Vagina (tissue), 2 donors: ENCODE measurements around the gene IL6R.

ENCODE experiments used
- POLR2AphosphoS5 ChIP-seq, 2 donors: sonication (generic); formaldehyde crosslinking; IDR thresholded peaks; one replicate each; pipeline ENCODE4 v1.9.0; 2017; ENCODE audit warnings: antibody characterized with exemption in 2 of 2, mild to moderate bottlenecking in 2 of 2, low read depth in 1 of 2; ENCODE audit not compliant: insufficient read depth in 1 of 2
- TF ChIP-seq, protein P1 (sequence below), 3 experiments: fragments of 450-650 bp in 2 of 3; fragments of 200-600 bp in 1 of 3; sonication (generic) in 1 of 3; IDR thresholded peaks; one replicate each; pipeline ENCODE4 v1.5.1; 2017 to 2019; ENCODE audit warnings: antibody characterized with exemption in 3 of 3, mild to moderate bottlenecking in 2 of 3, moderate library complexity in 2 of 3

DNA sequence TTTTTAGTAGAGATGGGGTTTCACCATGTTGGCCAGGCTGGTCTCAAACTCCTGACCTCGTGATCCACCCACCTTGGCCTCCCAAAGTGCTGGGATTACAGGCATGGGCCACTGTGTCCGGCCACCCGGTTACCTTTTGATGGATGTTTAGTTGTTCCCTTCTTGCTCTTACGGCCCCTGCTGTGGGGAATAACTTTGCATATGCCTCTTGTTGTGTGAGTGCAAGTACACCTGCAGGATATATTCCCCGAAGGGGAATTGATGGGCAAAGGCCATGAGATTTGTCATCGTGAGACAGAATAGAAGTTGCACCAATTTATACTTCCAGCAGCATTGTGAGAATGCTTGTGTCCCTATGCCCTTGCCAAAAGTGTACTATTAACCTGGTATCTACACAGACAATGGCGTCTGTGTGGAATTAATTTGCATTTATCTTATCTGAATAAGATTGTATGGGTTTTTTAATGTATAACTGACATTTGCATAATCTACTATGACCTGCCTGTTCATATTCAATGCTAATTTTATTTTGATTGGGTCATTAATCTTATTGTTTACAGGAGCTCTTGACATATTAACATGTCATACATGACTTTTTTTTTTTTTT lies 8.1 kb downstream of the IL6R start:
- TF ChIP-seq, protein P1, sequence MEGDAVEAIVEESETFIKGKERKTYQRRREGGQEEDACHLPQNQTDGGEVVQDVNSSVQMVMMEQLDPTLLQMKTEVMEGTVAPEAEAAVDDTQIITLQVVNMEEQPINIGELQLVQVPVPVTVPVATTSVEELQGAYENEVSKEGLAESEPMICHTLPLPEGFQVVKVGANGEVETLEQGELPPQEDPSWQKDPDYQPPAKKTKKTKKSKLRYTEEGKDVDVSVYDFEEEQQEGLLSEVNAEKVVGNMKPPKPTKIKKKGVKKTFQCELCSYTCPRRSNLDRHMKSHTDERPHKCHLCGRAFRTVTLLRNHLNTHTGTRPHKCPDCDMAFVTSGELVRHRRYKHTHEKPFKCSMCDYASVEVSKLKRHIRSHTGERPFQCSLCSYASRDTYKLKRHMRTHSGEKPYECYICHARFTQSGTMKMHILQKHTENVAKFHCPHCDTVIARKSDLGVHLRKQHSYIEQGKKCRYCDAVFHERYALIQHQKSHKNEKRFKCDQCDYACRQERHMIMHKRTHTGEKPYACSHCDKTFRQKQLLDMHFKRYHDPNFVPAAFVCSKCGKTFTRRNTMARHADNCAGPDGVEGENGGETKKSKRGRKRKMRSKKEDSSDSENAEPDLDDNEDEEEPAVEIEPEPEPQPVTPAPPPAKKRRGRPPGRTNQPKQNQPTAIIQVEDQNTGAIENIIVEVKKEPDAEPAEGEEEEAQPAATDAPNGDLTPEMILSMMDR (IDR thresholded peaks at IDR 0.05): no peak
- no peak for TF ChIP-seq POLR2AphosphoS5 (IDR thresholded peaks at IDR 0.05; ENCODE audit: insufficient read depth in 1 of 2, low read depth in 1 of 2)
